ENCODE data around the gene GULP1.

The GULP1 gene

GRCh38 chr2:188314314-188315054 is 22.8 kb downstream of the GULP1 start:
- TF ChIP-seq CTCF (IDR thresholded peaks at IDR 0.05; ENCODE audit: poor library complexity, severe bottlenecking) = no peak
- Histone ChIP-seq H3K4me1 (ENCODE audit: insufficient read depth, poor library complexity, severe bottlenecking) (no peaks in the 10 kb centered on the region), H3K27me3 (ENCODE audit: insufficient read depth, poor library complexity, severe bottlenecking) (no peaks in the 10 kb centered on the region), H3K36me3 (ENCODE audit: low read depth) (no peaks in the 10 kb centered on the region), H3K27ac (ENCODE audit: poor library complexity, severe bottlenecking) (no peak overlapping the region), H3K9me3 (ENCODE audit: severe bottlenecking) (no peaks in the 10 kb centered on the region), H3K4me3 (ENCODE audit: severe bottlenecking) (no peak overlapping the region)
- ATAC-seq (ENCODE audit: low read depth) (no peak), DNase-seq (ENCODE audit: low spot score) (no peak)

- H3K36me3 ChIP-seq (ENCODE audit: low read depth) = no peaks in the 10 kb centered on the region
- H3K4me1 ChIP-seq (ENCODE audit: insufficient read depth, poor library complexity, severe bottlenecking) = no peaks in the 10 kb centered on the region
- DNase-seq (ENCODE audit: low spot score) = no peak
- ATAC-seq (ENCODE audit: low read depth) = no peak
- no peak for TF ChIP-seq CTCF (IDR thresholded peaks at IDR 0.05; ENCODE audit: poor library complexity, severe bottlenecking)
- no peaks in the 10 kb centered on the region for H3K27me3 ChIP-seq (ENCODE audit: insufficient read depth, poor library complexity, severe bottlenecking)
- no peak overlapping the region for H3K4me3 ChIP-seq (ENCODE audit: severe bottlenecking)
- H3K9me3 ChIP-seq (ENCODE audit: severe bottlenecking) = no peaks in the 10 kb centered on the region
- no peak overlapping the region for H3K27ac ChIP-seq (ENCODE audit: poor library complexity, severe bottlenecking)
These were observed 24.1 kb downstream of the GULP1 start for GRCh38 chr2:188315750-188316149.

- H3K27me3 ChIP-seq (ENCODE audit: insufficient read depth, poor library complexity, severe bottlenecking) = no peaks in the 10 kb centered on the region
- no peak for TF ChIP-seq CTCF (IDR thresholded peaks at IDR 0.05; ENCODE audit: poor library complexity, severe bottlenecking)
- ATAC-seq (ENCODE audit: low read depth) (no peak), DNase-seq (ENCODE audit: low spot score) (no peak)
- no peak overlapping the region for H3K4me3 ChIP-seq (ENCODE audit: severe bottlenecking)
- no peaks in the 10 kb centered on the region for H3K4me1 ChIP-seq (ENCODE audit: insufficient read depth, poor library complexity, severe bottlenecking)
- H3K36me3 ChIP-seq (ENCODE audit: low read depth) = no peaks in the 10 kb centered on the region
- H3K9me3 ChIP-seq (ENCODE audit: severe bottlenecking) = no peaks in the 10 kb centered on the region
- no peak overlapping the region for H3K27ac ChIP-seq (ENCODE audit: poor library complexity, severe bottlenecking)
These were observed 24.7 kb downstream of the GULP1 start for GRCh38 chr2:188316342-188316741.

- Histone ChIP-seq H3K36me3 (ENCODE audit: low read depth) (no peaks in the 10 kb centered on the region), H3K4me3 (ENCODE audit: severe bottlenecking) (no peak overlapping the region), H3K27ac (ENCODE audit: poor library complexity, severe bottlenecking) (no peak overlapping the region), H3K27me3 (ENCODE audit: insufficient read depth, poor library complexity, severe bottlenecking) (no peaks in the 10 kb centered on the region), H3K4me1 (ENCODE audit: insufficient read depth, poor library complexity, severe bottlenecking) (no peaks in the 10 kb centered on the region), H3K9me3 (ENCODE audit: severe bottlenecking) (no peaks in the 10 kb centered on the region)
- TF ChIP-seq CTCF (IDR thresholded peaks at IDR 0.05; ENCODE audit: poor library complexity, severe bottlenecking) = no peak
- DNase-seq (ENCODE audit: low spot score) (no peak), ATAC-seq (ENCODE audit: low read depth) (no peak)
These were observed 25.2 kb downstream of the GULP1 start for GRCh38 chr2:188316791-188317423.

Measured in RWPE2 (cell line).